DOHH2 (cell line): ENCODE data around the gene FN3KRP.

ENCODE experiments used
- EZH2phosphoT487 ChIP-seq: fragments of 200-600 bp; sonication (generic); IDR thresholded peaks from 2 replicates; pipeline ENCODE4 v1.6.1; 2017; ENCODE audit warnings: borderline replicate concordance, mild to moderate bottlenecking, antibody characterized with exemption, low read length, moderate library complexity, mixed read lengths
- TF ChIP-seq, protein P1 (sequence below): fragments of 200-600 bp; sonication (generic); IDR thresholded peaks from one replicate; pipeline ENCODE4 v1.5.1; 2014; ENCODE audit warnings: antibody characterized with exemption, mild to moderate bottlenecking, low read depth, low read length; ENCODE audit not compliant: poor library complexity, severe bottlenecking

GRCh38 chr17:82726427-82726826 is 9.9 kb downstream of the FN3KRP start:
- TF ChIP-seq EZH2phosphoT487 = no peak
- TF ChIP-seq, protein P1, sequence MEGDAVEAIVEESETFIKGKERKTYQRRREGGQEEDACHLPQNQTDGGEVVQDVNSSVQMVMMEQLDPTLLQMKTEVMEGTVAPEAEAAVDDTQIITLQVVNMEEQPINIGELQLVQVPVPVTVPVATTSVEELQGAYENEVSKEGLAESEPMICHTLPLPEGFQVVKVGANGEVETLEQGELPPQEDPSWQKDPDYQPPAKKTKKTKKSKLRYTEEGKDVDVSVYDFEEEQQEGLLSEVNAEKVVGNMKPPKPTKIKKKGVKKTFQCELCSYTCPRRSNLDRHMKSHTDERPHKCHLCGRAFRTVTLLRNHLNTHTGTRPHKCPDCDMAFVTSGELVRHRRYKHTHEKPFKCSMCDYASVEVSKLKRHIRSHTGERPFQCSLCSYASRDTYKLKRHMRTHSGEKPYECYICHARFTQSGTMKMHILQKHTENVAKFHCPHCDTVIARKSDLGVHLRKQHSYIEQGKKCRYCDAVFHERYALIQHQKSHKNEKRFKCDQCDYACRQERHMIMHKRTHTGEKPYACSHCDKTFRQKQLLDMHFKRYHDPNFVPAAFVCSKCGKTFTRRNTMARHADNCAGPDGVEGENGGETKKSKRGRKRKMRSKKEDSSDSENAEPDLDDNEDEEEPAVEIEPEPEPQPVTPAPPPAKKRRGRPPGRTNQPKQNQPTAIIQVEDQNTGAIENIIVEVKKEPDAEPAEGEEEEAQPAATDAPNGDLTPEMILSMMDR = no peak
